ENCODE results near the gene GLRX2.

DNA sequence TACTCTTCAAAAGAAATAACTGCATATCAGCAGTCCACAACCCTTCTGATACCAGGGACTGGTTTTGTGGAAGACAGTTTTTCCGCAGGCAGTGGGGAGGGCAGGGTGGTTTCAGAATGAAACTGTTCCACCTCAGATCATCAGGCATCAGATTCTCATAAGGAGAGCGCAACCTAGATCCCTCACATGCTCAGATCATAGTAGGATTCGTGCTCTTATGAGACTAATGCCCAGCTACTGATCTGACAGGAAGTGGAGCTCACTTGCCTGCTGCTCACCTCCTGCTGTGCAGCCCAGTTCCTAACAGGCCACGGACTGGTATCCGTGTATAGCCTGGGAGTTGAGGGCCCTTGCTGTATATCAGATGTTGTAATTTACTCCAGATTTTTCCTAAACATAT, 34.3 kb downstream of the GLRX2 start:
- TF ChIP-seq POLR2A (IDR thresholded peaks at IDR 0.05; ENCODE audit: low read length): no peak
- TF ChIP-seq GATA1 (IDR thresholded peaks at IDR 0.05; ENCODE audit: low read depth, low read length): no peak

Data from erythroblast (primary cell).